H9 (cell line): ENCODE results near the gene HLA-DRB1. TPM values are rescaled to one million over a fixed set of nuclear protein-coding genes. Genes with fewer than 3 reads are reported as not detected.

Experiments
- DNase-seq: peaks from one replicate; pipeline ENCODE4 v3.0.0-alpha.2; 2017
- H2AFZ ChIP-seq: one replicate; pipeline ENCODE4 v1.6.1; 2013; ENCODE audit warnings: mild to moderate bottlenecking, low read length, control low read depth, moderate library complexity
- H2AK5ac ChIP-seq: 2 replicates; pipeline ENCODE4 v1.6.1; 2013; ENCODE audit warnings: low read length, control low read depth, mixed read lengths; ENCODE audit not compliant: insufficient read length
- H2BK120ac ChIP-seq: one replicate; pipeline ENCODE4 v1.6.1; 2013; ENCODE audit warnings: low read depth, mild to moderate bottlenecking, low read length, control low read depth, inconsistent platforms; ENCODE audit not compliant: poor library complexity, severe bottlenecking
- H2BK12ac ChIP-seq: 2 replicates; pipeline ENCODE4 v1.6.1; 2013; ENCODE audit warnings: low read length, control low read depth, mixed read lengths, low read depth; ENCODE audit not compliant: insufficient read length
- H2BK15ac ChIP-seq: 2 replicates; pipeline ENCODE4 v1.6.1; 2013; ENCODE audit warnings: low read depth, low read length, control low read depth
- H2BK20ac ChIP-seq: one replicate; pipeline ENCODE4 v1.6.1; 2013; ENCODE audit warnings: low read depth, mild to moderate bottlenecking, low read length, control low read depth, inconsistent platforms; ENCODE audit not compliant: poor library complexity, severe bottlenecking
- H2BK5ac ChIP-seq: 2 replicates; pipeline ENCODE4 v1.6.1; 2013; ENCODE audit warnings: low read length, control low read depth, mixed read lengths; ENCODE audit not compliant: insufficient read length
- H3K14ac ChIP-seq: 2 replicates; pipeline ENCODE4 v1.6.1; 2013; ENCODE audit warnings: low read length, control low read depth; ENCODE audit not compliant: insufficient read depth
- H3K18ac ChIP-seq: 2 replicates; pipeline ENCODE4 v1.6.1; 2013; ENCODE audit warnings: low read depth, mild to moderate bottlenecking, mixed read lengths, low read length, control low read depth; ENCODE audit not compliant: insufficient read length
- H3K23ac ChIP-seq: 2 replicates; pipeline ENCODE4 v1.6.1; 2013; ENCODE audit warnings: low read length, control low read depth, mixed read lengths, low read depth; ENCODE audit not compliant: insufficient read length
- H3K23me2 ChIP-seq: 2 replicates; pipeline ENCODE4 v1.6.1; 2013; ENCODE audit warnings: low read depth, mild to moderate bottlenecking, mixed read lengths, low read length, control low read depth; ENCODE audit not compliant: insufficient read length, poor library complexity, severe bottlenecking
- H3K27ac ChIP-seq: 2 replicates; pipeline ENCODE4 v1.5.1; 2013; ENCODE audit warnings: low read length, control low read depth, mixed read lengths, low read depth; ENCODE audit not compliant: insufficient read length
- H3K27me3 ChIP-seq: 2 replicates; pipeline ENCODE4 v1.6.1; 2013; ENCODE audit warnings: low read length, control low read depth, inconsistent platforms; ENCODE audit not compliant: insufficient read depth
- H3K4ac ChIP-seq: 2 replicates; pipeline ENCODE4 v1.6.1; 2013; ENCODE audit warnings: low read depth, mild to moderate bottlenecking, control low read depth, inconsistent platforms, low read length, moderate library complexity
- H3K4me1 ChIP-seq: 2 replicates; pipeline ENCODE4 v1.6.1; 2013; ENCODE audit warnings: low read length, control low read depth, inconsistent platforms; ENCODE audit not compliant: insufficient read depth
- H3K4me2 ChIP-seq: 2 replicates; pipeline ENCODE4 v1.6.1; 2013; ENCODE audit warnings: low read length, control low read depth, mixed read lengths; ENCODE audit not compliant: insufficient read length, insufficient read depth
- H3K56ac ChIP-seq: 2 replicates; pipeline ENCODE4 v1.6.1; 2013; ENCODE audit warnings: low read depth, mild to moderate bottlenecking, mixed read lengths, low read length, control low read depth; ENCODE audit not compliant: insufficient read length
- H3K79me1 ChIP-seq: 2 replicates; pipeline ENCODE4 v1.6.1; 2013; ENCODE audit warnings: low read depth, mild to moderate bottlenecking, moderate library complexity, low read length, control low read depth, inconsistent platforms; ENCODE audit not compliant: insufficient read depth, poor library complexity, severe bottlenecking
- H3K79me2 ChIP-seq: 2 replicates; pipeline ENCODE4 v1.6.1; 2013; ENCODE audit warnings: low read length, control low read depth, inconsistent platforms; ENCODE audit not compliant: insufficient read depth
- H3K9ac ChIP-seq: 2 replicates; pipeline ENCODE4 v1.6.1; 2013; ENCODE audit warnings: low read length, control low read depth, mixed read lengths; ENCODE audit not compliant: insufficient read length; ENCODE audit errors: extremely low read depth
- H3K9me3 ChIP-seq: one replicate; pipeline ENCODE4 v1.6.1; 2013; ENCODE audit warnings: low read depth, low read length, inconsistent platforms; ENCODE audit not compliant: control insufficient read depth
- H3T11ph ChIP-seq: one replicate; pipeline ENCODE4 v1.6.1; 2013; ENCODE audit warnings: mild to moderate bottlenecking, low read length, control low read depth, inconsistent platforms
- H4K20me1 ChIP-seq: one replicate; pipeline ENCODE4 v1.6.1; 2013; ENCODE audit not compliant: control insufficient read depth, insufficient read length, insufficient read depth
- H4K5ac ChIP-seq: 2 replicates; pipeline ENCODE4 v1.6.1; 2013; ENCODE audit warnings: low read depth, mild to moderate bottlenecking, mixed read lengths, low read length, control low read depth; ENCODE audit not compliant: insufficient read length
- H4K8ac ChIP-seq: replicated peaks from 2 replicates; pipeline ENCODE4 v1.6.1; 2013; ENCODE audit warnings: low read length, control low read depth, mixed read lengths, low read depth; ENCODE audit not compliant: insufficient read length
- H4K91ac ChIP-seq: 2 replicates; pipeline ENCODE4 v1.6.1; 2013; ENCODE audit warnings: low read depth, mild to moderate bottlenecking, moderate library complexity, mixed read lengths, low read length, control low read depth; ENCODE audit not compliant: insufficient read length
- H3K27ac Mint-ChIP-seq, 3 experiments: 2 replicates in 2 of 3; 3 replicates in 1 of 3; pipeline ENCODE4 v1.8.0; 2020 to 2021; ENCODE audit warnings: mixed read lengths in 3 of 3, mild to moderate bottlenecking in 1 of 3, moderate library complexity in 1 of 3
- H3K27me3 Mint-ChIP-seq: 2 replicates; pipeline ENCODE4 v1.8.0; 2021; ENCODE audit warnings: low read depth, mild to moderate bottlenecking, moderate library complexity, mixed read lengths
- H3K36me3 Mint-ChIP-seq, 3 experiments: 2 replicates in 2 of 3; 3 replicates in 1 of 3; pipeline ENCODE4 v1.8.0; 2020 to 2021; ENCODE audit warnings: low read depth in 3 of 3, mixed read lengths in 3 of 3; ENCODE audit not compliant: insufficient read depth in 1 of 3
- H3K4me1 Mint-ChIP-seq, 2 experiments: 2 replicates each; pipeline ENCODE4 v1.8.0; 2020; ENCODE audit warnings: mixed read lengths in 2 of 2
- H3K4me3 Mint-ChIP-seq, 2 experiments: 2 replicates in 1 of 2; 3 replicates in 1 of 2; pipeline ENCODE4 v1.8.0; 2020 to 2021; ENCODE audit warnings: mild to moderate bottlenecking in 2 of 2, mixed read lengths in 2 of 2, moderate library complexity in 1 of 2
- H3K9me3 Mint-ChIP-seq, 2 experiments: 2 replicates in 1 of 2; 3 replicates in 1 of 2; pipeline ENCODE4 v1.8.0; 2020; ENCODE audit warnings: mild to moderate bottlenecking in 2 of 2, mixed read lengths in 2 of 2, moderate library complexity in 1 of 2
- CTCF ChIP-seq: fragments of 200-600 bp; sonication (generic); conservative IDR thresholded peaks from 3 replicates; pipeline ENCODE4 v1.8.0; 2021; ENCODE audit warnings: antibody characterized with exemption, mild to moderate bottlenecking
- whole genome bisulfite sequencing: extraction: QIAGEN DNeasy Blood & Tissue Kit; methylation state at CpG from one replicate; pipeline ENCODE4 v1.1.7; 2013; ENCODE audit warnings: missing lambda C conversion rate, low lambda C conversion rate, mixed read lengths; ENCODE audit not compliant: insufficient read length; ENCODE audit errors: extremely low coverage; 5-methylcytosine and 5-hydroxymethylcytosine counted together
- total RNA-seq: library from RNA; stranded (reverse); gene quantifications from 2 replicates; pipeline ENCODE4 v1.2.1, GENCODE V29; 2021

Gene HLA-DRB1
- total RNA-seq, 1 experiment from 2014 or later = 25.9 TPM

- H3K14ac ChIP-seq = no peak overlapping the region
- H3K27ac ChIP-seq = no peak overlapping the region
- no peak overlapping the region for H3K4me2 ChIP-seq
- H3T11ph ChIP-seq = no peak overlapping the region
- no peak overlapping the region for H4K5ac ChIP-seq
- no peak overlapping the region for H2AFZ ChIP-seq
- H2BK12ac ChIP-seq = no peak overlapping the region
- H3K56ac ChIP-seq = no peak overlapping the region
- H2BK15ac ChIP-seq = no peak overlapping the region
- H3K9ac ChIP-seq = no peak overlapping the region
- H3K27me3 Mint-ChIP-seq = no peaks in the 10 kb centered on the region
- H3K18ac ChIP-seq = no peak overlapping the region
- H3K79me2 ChIP-seq = no peaks in the 10 kb centered on the region
- TF ChIP-seq CTCF = no peak
- H3K27me3 ChIP-seq = no peaks in the 10 kb centered on the region
- no peak overlapping the region for H2BK5ac ChIP-seq
- H2AK5ac ChIP-seq = no peak overlapping the region
- no peak overlapping the region for H2BK120ac ChIP-seq
- no peak overlapping the region for H2BK20ac ChIP-seq
- WGBS = no CpG with 5 or more reads among the region's 3 CpGs
- no peak overlapping the region for H3K4ac ChIP-seq
- H4K91ac ChIP-seq = no peak overlapping the region
- H3K4me3 Mint-ChIP-seq = no peak overlapping the region
- no peaks in the 10 kb centered on the region for H3K36me3 Mint-ChIP-seq
- H3K27ac Mint-ChIP-seq = no peak overlapping the region
- no peaks in the 10 kb centered on the region for H3K9me3 ChIP-seq
- 0 out of 5 replicates have a peak, but pooled peaks cover 0 to 3% of the 10 kb centered on the region in 2 experiments for H3K9me3 Mint-ChIP-seq
- H4K20me1 ChIP-seq = no peaks in the 10 kb centered on the region
- H3K4me1 ChIP-seq = no peaks in the 10 kb centered on the region; the same call in 1 of the 2 replicates
- H4K8ac ChIP-seq = no peak overlapping the region
- H3K23me2 ChIP-seq = no peaks in the 10 kb centered on the region
- no peak for DNase-seq
- H3K4me1 Mint-ChIP-seq = peaks cover 6 to 9% of the 10 kb centered on the region in 2 experiments
- no peaks in the 10 kb centered on the region for H3K79me1 ChIP-seq
- no peak overlapping the region for H3K23ac ChIP-seq
Measured at GRCh38 chr6:32627249-32627648, 37.6 kb upstream of the HLA-DRB1 start.
